Measurements from ENCODE around the gene TENM3. TPM values are rescaled to one million over a fixed set of nuclear protein-coding genes. Genes with fewer than 3 reads are reported as not detected.

Gene TENM3
- total RNA-seq, 1 experiment from 2014 or later: 34.1 TPM

DNA sequence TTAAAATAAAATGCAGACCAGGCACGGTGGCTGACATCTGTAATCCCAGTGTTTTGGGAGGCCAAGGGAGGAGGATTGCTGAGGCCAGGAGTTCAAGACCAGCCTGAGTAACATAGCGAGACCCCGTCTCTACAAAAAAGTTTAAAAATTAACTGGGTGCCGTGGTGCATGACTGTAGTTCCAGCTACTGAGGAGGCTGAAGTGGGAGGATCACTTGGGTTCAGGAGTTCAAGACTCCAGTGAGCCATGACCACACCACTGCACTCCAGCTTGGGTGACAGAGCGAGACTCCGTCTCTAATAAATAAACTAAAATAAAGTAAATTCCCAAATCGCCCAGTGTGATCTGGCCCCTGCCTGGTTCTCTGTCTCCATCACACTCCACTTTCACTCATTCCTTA is 43.7 kb downstream of the TENM3 start:
- ChIA-PET CTCF (interaction anchor here (0.9 kb wide), 1 partner anchor 1622 kb away, joined by 4 read pairs; no protein-coding TSS in a partner anchor), POLR2A (no interaction called here)

DNA sequence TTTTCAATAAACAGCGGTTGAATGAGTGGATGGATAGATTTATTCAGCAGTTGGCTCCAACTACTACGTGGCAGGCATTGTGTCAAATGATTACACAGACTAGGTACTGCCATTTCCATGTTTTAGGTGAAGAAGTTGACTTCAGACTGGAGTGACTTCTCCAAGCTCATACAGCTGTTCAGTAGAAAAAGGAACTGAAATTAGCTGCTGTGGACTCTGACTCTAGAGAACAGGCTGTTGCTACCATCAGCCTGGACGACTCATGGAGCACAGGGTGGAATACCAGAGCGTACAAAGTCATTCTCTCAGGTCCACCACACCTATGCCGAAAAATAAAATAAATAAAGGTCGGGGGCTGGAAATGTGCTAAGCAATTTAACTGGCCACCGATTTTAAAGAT is 45.3 kb downstream of the TENM3 start:
- BruUV-seq (replicated peaks): no TSS peak
- TF ChIP-seq, protein P1, sequence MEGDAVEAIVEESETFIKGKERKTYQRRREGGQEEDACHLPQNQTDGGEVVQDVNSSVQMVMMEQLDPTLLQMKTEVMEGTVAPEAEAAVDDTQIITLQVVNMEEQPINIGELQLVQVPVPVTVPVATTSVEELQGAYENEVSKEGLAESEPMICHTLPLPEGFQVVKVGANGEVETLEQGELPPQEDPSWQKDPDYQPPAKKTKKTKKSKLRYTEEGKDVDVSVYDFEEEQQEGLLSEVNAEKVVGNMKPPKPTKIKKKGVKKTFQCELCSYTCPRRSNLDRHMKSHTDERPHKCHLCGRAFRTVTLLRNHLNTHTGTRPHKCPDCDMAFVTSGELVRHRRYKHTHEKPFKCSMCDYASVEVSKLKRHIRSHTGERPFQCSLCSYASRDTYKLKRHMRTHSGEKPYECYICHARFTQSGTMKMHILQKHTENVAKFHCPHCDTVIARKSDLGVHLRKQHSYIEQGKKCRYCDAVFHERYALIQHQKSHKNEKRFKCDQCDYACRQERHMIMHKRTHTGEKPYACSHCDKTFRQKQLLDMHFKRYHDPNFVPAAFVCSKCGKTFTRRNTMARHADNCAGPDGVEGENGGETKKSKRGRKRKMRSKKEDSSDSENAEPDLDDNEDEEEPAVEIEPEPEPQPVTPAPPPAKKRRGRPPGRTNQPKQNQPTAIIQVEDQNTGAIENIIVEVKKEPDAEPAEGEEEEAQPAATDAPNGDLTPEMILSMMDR (IDR thresholded peaks at IDR 0.05; ENCODE audit: unreplicated experiment): no peak
- H3K27ac Mint-ChIP-seq (ENCODE audit: low read depth, unreplicated experiment): peak overlapping the region; percentile 70
- CTCF ChIA-PET: no interaction called here
- no peak overlapping the region for H3K4me3 Mint-ChIP-seq (ENCODE audit: unreplicated experiment)
- intact Hi-C loops (cut with micrococcal nuclease): no loop called here
- H3K9me3 Mint-ChIP-seq (ENCODE audit: unreplicated experiment): no peaks in the 10 kb centered on the region
- H3K36me3 Mint-ChIP-seq (ENCODE audit: insufficient read depth, unreplicated experiment): peaks cover 6% of the 10 kb centered on the region
- POLR2A ChIA-PET: no interaction called here
- H3K4me1 Mint-ChIP-seq (ENCODE audit: insufficient read depth, unreplicated experiment): peaks cover 6% of the 10 kb centered on the region
- no peaks in the 10 kb centered on the region for H3K27me3 Mint-ChIP-seq (ENCODE audit: insufficient read depth, unreplicated experiment)
- DNase-seq (ENCODE audit: unreplicated experiment): no peak

More for the DNA sequence above, 43.7 kb downstream of the TENM3 start:
- Mint-ChIP-seq H3K9me3 (ENCODE audit: unreplicated experiment) (no peaks in the 10 kb centered on the region), H3K4me1 (ENCODE audit: insufficient read depth, unreplicated experiment) (peaks cover 6% of the 10 kb centered on the region), H3K27me3 (ENCODE audit: insufficient read depth, unreplicated experiment) (no peaks in the 10 kb centered on the region), H3K27ac (ENCODE audit: low read depth, unreplicated experiment) (no peak overlapping the region), H3K36me3 (ENCODE audit: insufficient read depth, unreplicated experiment) (peaks cover 6% of the 10 kb centered on the region), H3K4me3 (ENCODE audit: unreplicated experiment) (no peak overlapping the region)
- BruUV-seq (replicated peaks): no TSS peak
- intact Hi-C loops (cut with micrococcal nuclease): no loop called here
- no peak for DNase-seq (ENCODE audit: unreplicated experiment)
- TF ChIP-seq, protein P1 (IDR thresholded peaks at IDR 0.05; ENCODE audit: unreplicated experiment): no peak

DNA sequence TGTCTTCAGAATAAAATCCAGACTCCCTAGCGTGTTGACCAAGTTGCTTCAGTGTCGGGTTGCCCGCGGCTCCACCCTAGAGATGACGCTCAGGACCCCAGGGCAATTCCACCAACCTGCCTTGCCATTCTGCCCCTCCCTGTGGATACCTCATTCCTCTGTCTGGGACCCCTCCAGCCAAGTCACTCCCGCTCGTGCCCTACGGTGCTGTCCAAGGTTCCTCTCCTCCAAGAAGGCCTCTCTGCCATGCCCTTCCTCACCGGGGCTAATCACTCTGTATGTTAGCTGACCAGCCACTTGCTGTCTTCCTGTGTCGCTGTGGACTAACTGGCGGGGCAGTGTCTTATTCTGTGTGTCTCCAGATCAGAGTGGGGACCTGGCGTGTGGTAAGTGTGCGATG is 46.6 kb downstream of the TENM3 start:
- Mint-ChIP-seq H3K27me3 (ENCODE audit: insufficient read depth, unreplicated experiment) (no peaks in the 10 kb centered on the region), H3K9me3 (ENCODE audit: unreplicated experiment) (no peaks in the 10 kb centered on the region), H3K4me1 (ENCODE audit: insufficient read depth, unreplicated experiment) (peaks cover 6% of the 10 kb centered on the region), H3K36me3 (ENCODE audit: insufficient read depth, unreplicated experiment) (peaks cover 6% of the 10 kb centered on the region), H3K27ac (ENCODE audit: low read depth, unreplicated experiment) (no peak overlapping the region), H3K4me3 (ENCODE audit: unreplicated experiment) (no peak overlapping the region)
- TF ChIP-seq, protein P1 (IDR thresholded peaks at IDR 0.05; ENCODE audit: unreplicated experiment): no peak
- no TSS peak for BruUV-seq (replicated peaks)
- ChIA-PET CTCF (interaction anchor here (0.6 kb wide), 2 partner anchors 26 to 43 kb away, joined by 3 to 4 read pairs; no protein-coding TSS in a partner anchor), POLR2A (no interaction called here)
- no peak for DNase-seq (ENCODE audit: unreplicated experiment)
- intact Hi-C loops (cut with micrococcal nuclease): no loop called here

DNA sequence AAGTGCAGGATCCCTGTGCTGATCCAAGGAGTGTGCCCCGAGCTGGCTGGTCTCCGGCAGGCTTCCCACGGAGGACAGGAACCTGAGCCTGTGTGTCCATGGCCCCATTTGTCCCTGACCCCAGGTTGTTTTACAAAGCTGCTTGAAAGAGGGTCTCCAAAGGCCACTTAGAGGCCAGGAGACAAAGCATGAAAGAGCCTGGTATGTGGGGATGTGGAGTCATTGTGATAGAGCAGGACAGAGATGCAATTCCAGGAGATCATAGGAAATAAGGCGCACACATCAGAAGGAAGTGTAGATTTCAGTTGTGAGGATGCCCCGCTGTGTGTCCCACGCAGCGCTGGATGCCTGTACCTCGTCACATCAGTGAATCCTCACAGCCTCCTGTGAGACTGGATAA is 48.0 kb downstream of the TENM3 start:
- no peak overlapping the region for H3K27ac Mint-ChIP-seq (ENCODE audit: low read depth, unreplicated experiment)
- no peak for DNase-seq (ENCODE audit: unreplicated experiment)
- intact Hi-C loops (cut with micrococcal nuclease): no loop called here
- TF ChIP-seq, protein P1 (IDR thresholded peaks at IDR 0.05; ENCODE audit: unreplicated experiment): no peak
- H3K4me1 Mint-ChIP-seq (ENCODE audit: insufficient read depth, unreplicated experiment): peaks cover 3% of the 10 kb centered on the region
- CTCF ChIA-PET: no interaction called here
- H3K9me3 Mint-ChIP-seq (ENCODE audit: unreplicated experiment): no peaks in the 10 kb centered on the region
- POLR2A ChIA-PET: no interaction called here
- no TSS peak for BruUV-seq (replicated peaks)
- H3K27me3 Mint-ChIP-seq (ENCODE audit: insufficient read depth, unreplicated experiment): no peaks in the 10 kb centered on the region
- peaks cover 6% of the 10 kb centered on the region for H3K36me3 Mint-ChIP-seq (ENCODE audit: insufficient read depth, unreplicated experiment)
- H3K4me3 Mint-ChIP-seq (ENCODE audit: unreplicated experiment): no peak overlapping the region
